Body of pancreas (tissue), 4 donors: Measurements from ENCODE around the gene TMOD2. TPM values are rescaled to one million over a fixed set of nuclear protein-coding genes. Genes with fewer than 3 reads are reported as not detected.

Experiments
- ATAC-seq: fragments of 150-250 bp; one replicate; pipeline ENCODE4 v1.9.1; 2016
- DNase-seq, 4 donors: peaks; one replicate each; pipeline ENCODE4 v3.0.0-alpha.2; 2019
- H3K27ac ChIP-seq, 4 donors: fragments of 200-600 bp; sonication (generic); 1 replicate in 3 of 4; 2 replicates in 1 of 4; pipeline versions ENCODE4 v1.5.1 to v1.6.1; 2016 to 2019; ENCODE audit warnings: mild to moderate bottlenecking in 1 of 4, mixed read lengths in 1 of 4, moderate library complexity in 1 of 4
- H3K27me3 ChIP-seq, 2 donors: fragments of 200-600 bp; sonication (generic); one replicate each; pipeline ENCODE4 v1.6.0; 2016; ENCODE audit warnings: mild to moderate bottlenecking in 1 of 2
- H3K36me3 ChIP-seq, 2 donors: fragments of 200-600 bp; sonication (generic); replicated peaks in 1 of 2; 2 replicates each; pipeline ENCODE4 v1.5.1; 2016; ENCODE audit warnings: low read depth in 2 of 2; ENCODE audit not compliant: insufficient read depth in 1 of 2
- H3K4me1 ChIP-seq: fragments of 200-600 bp; sonication (generic); one replicate; pipeline ENCODE4 v1.6.0; 2016
- H3K4me3 ChIP-seq, 2 donors: fragments of 200-600 bp; sonication (generic); 1 replicate in 1 of 2; 2 replicates in 1 of 2; pipeline ENCODE4 v1.5.1; 2016 to 2019
- H3K9me3 ChIP-seq, 3 donors: fragments of 200-600 bp; sonication (generic); 1 replicate in 2 of 3; 2 replicates in 1 of 3; pipeline ENCODE4 v1.5.1; 2016
- POLR2A ChIP-seq, 3 donors: fragments of 450-650 bp; IDR thresholded peaks; one replicate each; pipeline ENCODE4 v1.6.1; 2016; ENCODE audit warnings: antibody characterized with exemption in 3 of 3, mild to moderate bottlenecking in 2 of 3
- WGBS, 2 donors: methylation state at CpG; one replicate each; pipeline ENCODE4 v1.1.5; 2017; 5-methylcytosine and 5-hydroxymethylcytosine counted together
- intact Hi-C: fragments of 100-400 bp; cut with DNase I; formaldehyde crosslinking; loops from one replicate; pipeline ENCODE4 v1.15.1; 2023
- total RNA-seq, 2 donors: library from RNA; depleted of rRNA; stranded (reverse); fragments of >200 nt; gene quantifications; one replicate each; pipeline ENCODE4 v1.1.0, GENCODE V29; 2016
- TF ChIP-seq, protein P1 (sequence below), 7 experiments: fragments of 450-650 bp in 4 of 7; fragments of 200-600 bp in 3 of 7; sonication (generic) in 3 of 7; IDR thresholded peaks; one replicate each; pipeline ENCODE4 v1.5.1; 2016 to 2019; ENCODE audit warnings: antibody characterized with exemption in 7 of 7

The TMOD2 gene
- total RNA-seq, 2 donors from 2014 or later = 6.5 to 7.3 TPM

DNA sequence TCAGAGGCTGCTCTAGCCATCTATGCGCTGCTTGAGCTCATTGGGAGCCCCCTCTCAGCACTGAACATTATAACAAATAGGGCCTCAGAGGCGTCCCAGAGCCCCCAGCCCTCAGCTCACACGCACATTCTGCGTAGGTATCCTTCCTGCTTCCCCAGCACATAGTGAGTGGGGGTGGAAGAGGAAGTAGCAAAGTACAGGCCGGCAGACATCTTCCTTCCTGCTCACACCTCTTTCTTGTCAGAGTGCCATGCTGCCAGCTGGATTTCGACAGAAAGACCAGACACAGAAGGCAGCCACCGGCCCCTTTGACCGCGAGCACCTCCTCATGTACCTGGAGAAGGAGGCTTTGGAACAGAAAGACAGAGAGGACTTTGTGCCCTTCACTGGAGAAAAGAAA lies 16.6 kb downstream of the TMOD2 start:
- Histone ChIP-seq H3K9me3 (no peaks in the 10 kb centered on the region), H3K27ac (no peak overlapping the region), H3K36me3 (no peaks in the 10 kb centered on the region), H3K27me3 (no peaks in the 10 kb centered on the region), H3K4me3 (no peak overlapping the region), H3K4me1 (no peaks in the 10 kb centered on the region)
- 67% methylated on average over 9 of the region's 9 CpGs for WGBS, 2 donors
- intact Hi-C loops = no loop called here
- ATAC-seq = no peak
- peak in 1 of 4 donors; percentile 23 for DNase-seq
- TF ChIP-seq POLR2A (IDR thresholded peaks at IDR 0.05) = no peak
- TF ChIP-seq, protein P1, sequence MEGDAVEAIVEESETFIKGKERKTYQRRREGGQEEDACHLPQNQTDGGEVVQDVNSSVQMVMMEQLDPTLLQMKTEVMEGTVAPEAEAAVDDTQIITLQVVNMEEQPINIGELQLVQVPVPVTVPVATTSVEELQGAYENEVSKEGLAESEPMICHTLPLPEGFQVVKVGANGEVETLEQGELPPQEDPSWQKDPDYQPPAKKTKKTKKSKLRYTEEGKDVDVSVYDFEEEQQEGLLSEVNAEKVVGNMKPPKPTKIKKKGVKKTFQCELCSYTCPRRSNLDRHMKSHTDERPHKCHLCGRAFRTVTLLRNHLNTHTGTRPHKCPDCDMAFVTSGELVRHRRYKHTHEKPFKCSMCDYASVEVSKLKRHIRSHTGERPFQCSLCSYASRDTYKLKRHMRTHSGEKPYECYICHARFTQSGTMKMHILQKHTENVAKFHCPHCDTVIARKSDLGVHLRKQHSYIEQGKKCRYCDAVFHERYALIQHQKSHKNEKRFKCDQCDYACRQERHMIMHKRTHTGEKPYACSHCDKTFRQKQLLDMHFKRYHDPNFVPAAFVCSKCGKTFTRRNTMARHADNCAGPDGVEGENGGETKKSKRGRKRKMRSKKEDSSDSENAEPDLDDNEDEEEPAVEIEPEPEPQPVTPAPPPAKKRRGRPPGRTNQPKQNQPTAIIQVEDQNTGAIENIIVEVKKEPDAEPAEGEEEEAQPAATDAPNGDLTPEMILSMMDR (IDR thresholded peaks at IDR 0.05) = no peak

DNA sequence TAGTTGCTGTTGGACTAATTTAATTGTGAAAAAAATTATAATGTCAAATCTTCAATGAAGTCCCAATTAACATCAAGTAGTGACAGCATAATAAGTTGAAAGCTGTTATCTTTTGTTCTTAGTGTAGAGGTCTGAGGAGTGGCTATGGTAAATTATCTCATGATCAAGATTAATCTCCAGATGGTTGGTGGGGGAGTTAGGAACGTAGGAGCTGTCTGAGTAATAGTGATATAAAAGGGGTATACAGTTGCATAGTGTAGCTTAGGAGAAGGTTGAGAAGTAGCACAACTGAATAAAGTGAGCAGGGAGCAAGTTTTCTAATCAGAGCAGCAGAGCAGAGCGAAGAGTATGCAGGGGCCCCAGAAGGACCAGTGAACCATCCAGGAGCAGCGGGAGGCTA lies 19.5 kb downstream of the TMOD2 start:
- Histone ChIP-seq H3K27me3 (no peaks in the 10 kb centered on the region), H3K9me3 (no peaks in the 10 kb centered on the region), H3K27ac (no peak overlapping the region), H3K36me3 (no peaks in the 10 kb centered on the region), H3K4me1 (peaks cover under 1% of the 10 kb centered on the region), H3K4me3 (no peak overlapping the region)
- intact Hi-C loops = loop anchor here (5.0 kb wide), 1 partner anchor 119 kb away; no protein-coding TSS in a partner anchor
- ATAC-seq = no peak
- no peak for TF ChIP-seq POLR2A (IDR thresholded peaks at IDR 0.05)
- TF ChIP-seq, protein P1 (IDR thresholded peaks at IDR 0.05) = no peak
- WGBS, 2 donors = 62 to 69% methylated on average over 3 of the region's 3 CpGs
- no peak for DNase-seq

DNA sequence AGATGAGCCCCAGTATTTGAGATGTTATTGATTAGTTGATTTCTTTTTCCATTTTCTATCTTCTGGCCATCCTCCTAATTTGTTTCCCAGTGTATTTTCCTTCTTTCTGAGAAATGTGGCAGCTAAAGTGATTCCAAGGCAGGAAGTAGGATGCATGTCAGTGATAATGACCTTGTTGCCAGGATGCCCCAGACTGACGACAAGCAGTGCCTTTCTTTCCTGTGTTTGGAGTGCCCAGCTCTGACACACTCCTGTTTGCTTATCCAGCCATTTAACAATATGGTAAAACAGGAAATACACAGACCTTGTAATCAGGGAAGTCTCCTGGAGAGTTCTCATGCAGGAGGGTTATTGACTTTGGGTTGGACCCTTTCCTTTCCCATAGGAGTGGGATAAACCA lies 20.4 kb downstream of the TMOD2 start:
- Histone ChIP-seq H3K36me3 (no peaks in the 10 kb centered on the region), H3K4me1 (peaks cover 6% of the 10 kb centered on the region), H3K9me3 (no peaks in the 10 kb centered on the region), H3K27me3 (no peaks in the 10 kb centered on the region), H3K4me3 (no peak overlapping the region), H3K27ac (no peak overlapping the region)
- DNase-seq = peak in 1 of 4 donors; percentile 11
- TF ChIP-seq, protein P1 (IDR thresholded peaks at IDR 0.05) = no peak
- TF ChIP-seq POLR2A (IDR thresholded peaks at IDR 0.05) = no peak
- no peak for ATAC-seq
- 53 to 59% methylated on average over 1 of the region's 1 CpG for WGBS, 2 donors
- intact Hi-C loops = loop anchor here (5.0 kb wide), 1 partner anchor 119 kb away; no protein-coding TSS in a partner anchor

DNA sequence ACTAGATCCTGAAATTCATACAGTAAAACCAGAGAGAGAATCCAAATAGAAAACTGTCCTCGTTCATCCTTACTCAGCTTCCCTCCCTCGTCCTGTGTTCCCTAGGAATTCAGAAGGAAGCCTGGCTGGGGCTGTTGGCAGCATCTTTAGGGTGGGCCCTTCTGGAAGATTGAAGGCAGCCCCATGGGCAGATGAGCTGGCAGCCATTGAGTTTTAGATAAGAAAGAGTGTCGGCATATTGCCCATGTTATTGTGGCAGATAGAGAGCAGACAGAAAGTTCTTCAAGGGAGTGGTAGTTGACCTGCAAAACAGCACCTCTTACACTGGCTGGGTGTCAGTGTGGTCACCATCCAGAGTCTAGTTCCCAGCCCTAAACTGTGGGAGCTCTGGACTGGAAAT lies 23.5 kb downstream of the TMOD2 start:
- Histone ChIP-seq H3K27me3 (no peaks in the 10 kb centered on the region), H3K36me3 (no peaks in the 10 kb centered on the region), H3K4me3 (no peak overlapping the region), H3K4me1 (peaks cover 6% of the 10 kb centered on the region), H3K9me3 (no peaks in the 10 kb centered on the region), H3K27ac (no peak overlapping the region)
- TF ChIP-seq, protein P1 (IDR thresholded peaks at IDR 0.05) = no peak
- no peak for TF ChIP-seq POLR2A (IDR thresholded peaks at IDR 0.05)
- 79 to 83% methylated on average over 3 of the region's 3 CpGs for WGBS, 2 donors
- DNase-seq (no peak), ATAC-seq (no peak)
- intact Hi-C loops = loop anchor here (5.0 kb wide), 1 partner anchor 123 kb away; no protein-coding TSS in a partner anchor
